Vagina (tissue), 2 donors: ENCODE results near the gene WBP2.

Source experiments
- POLR2A ChIP-seq, 2 donors: fragments of 450-650 bp; IDR thresholded peaks; one replicate each; pipeline ENCODE4 v1.6.1; 2017; ENCODE audit warnings: antibody characterized with exemption in 2 of 2, mild to moderate bottlenecking in 2 of 2, moderate library complexity in 2 of 2
- POLR2AphosphoS5 ChIP-seq, 2 donors: sonication (generic); formaldehyde crosslinking; IDR thresholded peaks; one replicate each; pipeline ENCODE4 v1.9.0; 2017; ENCODE audit warnings: antibody characterized with exemption in 2 of 2, mild to moderate bottlenecking in 2 of 2, low read depth in 1 of 2; ENCODE audit not compliant: insufficient read depth in 1 of 2
- TF ChIP-seq, protein P1 (sequence below), 3 experiments: fragments of 450-650 bp in 2 of 3; fragments of 200-600 bp in 1 of 3; sonication (generic) in 1 of 3; IDR thresholded peaks; one replicate each; pipeline ENCODE4 v1.5.1; 2017 to 2019; ENCODE audit warnings: antibody characterized with exemption in 3 of 3, mild to moderate bottlenecking in 2 of 3, moderate library complexity in 2 of 3

DNA sequence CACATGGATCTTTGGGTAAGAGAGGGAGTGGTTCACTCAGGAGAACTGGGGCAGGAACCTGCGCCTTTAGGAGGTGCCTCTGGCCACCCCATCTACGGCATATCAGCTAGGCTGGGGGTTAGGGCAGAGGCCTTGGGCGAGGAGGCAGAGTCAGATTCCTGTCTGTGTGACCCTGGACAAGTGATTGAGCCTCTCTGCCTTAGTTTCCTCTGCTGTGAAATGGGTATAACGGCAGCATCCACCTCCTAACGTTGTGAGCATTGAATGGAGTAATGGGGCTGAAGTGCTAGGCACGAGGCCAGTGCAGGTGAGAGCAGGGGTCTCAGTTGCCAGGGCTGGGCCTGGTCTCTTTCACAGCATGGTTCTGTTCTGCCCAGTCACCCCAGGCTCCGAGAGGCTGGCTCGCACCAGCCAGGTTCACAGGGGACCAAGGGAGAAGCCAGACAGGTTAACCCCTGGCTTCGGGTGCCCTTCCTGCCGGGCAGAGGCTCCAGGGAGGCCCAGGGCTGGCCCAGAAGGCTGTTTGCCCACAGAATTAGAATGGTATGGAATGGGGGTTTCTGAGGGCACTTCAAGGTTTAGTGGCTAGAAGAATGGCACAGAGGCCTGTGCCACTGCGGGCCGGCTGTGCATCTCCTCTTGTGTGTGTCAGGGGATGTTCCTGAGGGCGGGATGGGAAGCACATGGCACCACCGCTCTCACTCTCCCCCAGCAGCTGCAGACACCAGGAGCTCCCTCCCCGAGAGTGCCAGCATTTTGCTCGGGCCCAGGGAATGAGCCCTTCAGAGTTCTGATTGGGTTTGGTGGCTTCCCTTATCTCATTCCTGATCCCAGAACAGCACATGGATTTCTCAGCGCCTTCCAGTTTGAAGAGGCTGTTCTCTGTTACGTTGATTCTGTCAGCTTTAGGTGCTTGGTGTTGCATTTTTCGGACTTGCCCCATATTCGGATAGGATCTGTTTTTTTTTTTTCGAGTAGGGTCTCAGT, 34.7 kb downstream of the WBP2 start:
- TF ChIP-seq, protein P1, sequence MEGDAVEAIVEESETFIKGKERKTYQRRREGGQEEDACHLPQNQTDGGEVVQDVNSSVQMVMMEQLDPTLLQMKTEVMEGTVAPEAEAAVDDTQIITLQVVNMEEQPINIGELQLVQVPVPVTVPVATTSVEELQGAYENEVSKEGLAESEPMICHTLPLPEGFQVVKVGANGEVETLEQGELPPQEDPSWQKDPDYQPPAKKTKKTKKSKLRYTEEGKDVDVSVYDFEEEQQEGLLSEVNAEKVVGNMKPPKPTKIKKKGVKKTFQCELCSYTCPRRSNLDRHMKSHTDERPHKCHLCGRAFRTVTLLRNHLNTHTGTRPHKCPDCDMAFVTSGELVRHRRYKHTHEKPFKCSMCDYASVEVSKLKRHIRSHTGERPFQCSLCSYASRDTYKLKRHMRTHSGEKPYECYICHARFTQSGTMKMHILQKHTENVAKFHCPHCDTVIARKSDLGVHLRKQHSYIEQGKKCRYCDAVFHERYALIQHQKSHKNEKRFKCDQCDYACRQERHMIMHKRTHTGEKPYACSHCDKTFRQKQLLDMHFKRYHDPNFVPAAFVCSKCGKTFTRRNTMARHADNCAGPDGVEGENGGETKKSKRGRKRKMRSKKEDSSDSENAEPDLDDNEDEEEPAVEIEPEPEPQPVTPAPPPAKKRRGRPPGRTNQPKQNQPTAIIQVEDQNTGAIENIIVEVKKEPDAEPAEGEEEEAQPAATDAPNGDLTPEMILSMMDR (IDR thresholded peaks at IDR 0.05) = no peak
- TF ChIP-seq POLR2AphosphoS5 (IDR thresholded peaks at IDR 0.05; ENCODE audit: insufficient read depth in 1 of 2, low read depth in 1 of 2) (no peak), POLR2A (IDR thresholded peaks at IDR 0.05) (no peak)
